Measurements from ENCODE around the gene PMEPA1. TPM values are rescaled to one million over a fixed set of nuclear protein-coding genes. Genes with fewer than 3 reads are reported as not detected.

Gene PMEPA1
- total and polyA plus RNA-seq, 10 of the 15 experiments (the other 5 are each of a cell fraction or from before 2014, with no cell fraction given): 0.02 to 0.10 (median 0.04) TPM; not detected in 3

GRCh38 chr20:57688295-57688694, 21.5 kb downstream of the PMEPA1 start:
- 22% methylated on average over 5 of the region's 5 CpGs for whole genome bisulfite sequencing (ENCODE audit: insufficient coverage, insufficient replicate concordance, low lambda C conversion rate, missing lambda C conversion rate)
- Histone ChIP-seq H3K36me3 (ENCODE audit: control insufficient read depth in 2 of 2, insufficient read depth in 2 of 2, low read length in 1 of 2) (no peaks in the 10 kb centered on the region), H2AFZ (ENCODE audit: control insufficient read depth, low read depth, low read length) (no peak overlapping the region), H3K79me2 (ENCODE audit: control insufficient read depth, insufficient read depth, low read length) (no peaks in the 10 kb centered on the region), H3K4me1 (ENCODE audit: control insufficient read depth, insufficient read depth, low read length) (peaks cover 4% of the 10 kb centered on the region), H3K27me3 (replicated peaks in 1 of 2; ENCODE audit: control insufficient read depth in 2 of 2, insufficient read depth in 2 of 2, low read length in 1 of 2) (no peaks in the 10 kb centered on the region; a peak in 1 of 4 replicates), H3K27ac (ENCODE audit: control insufficient read depth, insufficient read depth) (no peak overlapping the region), H3K4me2 (ENCODE audit: control insufficient read depth, insufficient read depth) (no peak overlapping the region), H3K9ac (ENCODE audit: control insufficient read depth, insufficient read depth, low read length) (no peak overlapping the region), H3K4me3 (no peak overlapping the region), H4K20me1 (ENCODE audit: control insufficient read depth, insufficient read depth) (no peaks in the 10 kb centered on the region), H3K9me3 (replicated peaks; ENCODE audit: control insufficient read depth, insufficient read depth, low read length) (no peaks in the 10 kb centered on the region)
- ATAC-seq (no peak), DNase-seq (ENCODE audit: low read depth, low spot score) (no peak), FAIRE-seq (no peak)
- ChIA-PET POLR2A (interaction anchor here (0.7 kb wide), 1 partner anchor 284 kb away, joined by 3 read pairs; no protein-coding TSS in a partner anchor), RAD21 (ENCODE audit: unreplicated experiment) (no interaction called here), CTCF (no interaction called here), SMC1A (ENCODE audit: uncharacterized antibody, unreplicated experiment) (no interaction called here)
- TF ChIP-seq RBBP5 (conservative IDR thresholded peaks at IDR 0.05) (no peak), IKZF1 (conservative IDR thresholded peaks at IDR 0.05) (no peak), KDM1A (IDR thresholded peaks at IDR 0.05; ENCODE audit: borderline replicate concordance) (no peak), NFIC (IDR thresholded peaks at IDR 0.05; ENCODE audit: low read depth, low read length) (no peak), REST (IDR thresholded peaks at IDR 0.05; ENCODE audit: low read depth, low read length) (no peak), KAT2A (conservative IDR thresholded peaks at IDR 0.05; ENCODE audit: control insufficient read depth, low read depth, low read length) (no peak), ZNF384 (IDR thresholded peaks at IDR 0.05; ENCODE audit: borderline replicate concordance, low read depth, low read length) (no peak), STAT1 (conservative IDR thresholded peaks at IDR 0.05) (no peak), POLR2AphosphoS2 (IDR thresholded peaks at IDR 0.05; ENCODE audit: low read depth, low read length) (no peak), MTA3 (IDR thresholded peaks at IDR 0.05; ENCODE audit: borderline replicate concordance, low read length) (no peak), TCF3 (IDR thresholded peaks at IDR 0.05; ENCODE audit: borderline replicate concordance, insufficient read depth, low read depth, low read length) (no peak), NR2C1 (IDR thresholded peaks at IDR 0.05) (no peak), CHD4 (IDR thresholded peaks at IDR 0.05) (no peak), CHD1 (IDR thresholded peaks at IDR 0.05; ENCODE audit: low read depth, low read length) (no peak), HDAC2 (IDR thresholded peaks at IDR 0.05) (no peak), CHD2 (IDR thresholded peaks at IDR 0.05; ENCODE audit: borderline replicate concordance, low read depth, low read length) (no peak), ZZZ3 (IDR thresholded peaks at IDR 0.05; ENCODE audit: control insufficient read depth, insufficient read length, low read depth) (no peak), GATAD2B (conservative IDR thresholded peaks at IDR 0.05; ENCODE audit: low read depth) (no peak), E2F4 (IDR thresholded peaks at IDR 0.05; ENCODE audit: low read depth, low read length) (no peak)
- in situ Hi-C loops (cut with MboI): loop anchor here (10.0 kb wide), 1 partner anchor 293 kb away; the partner anchor contains the start of gene RBM38
- intact Hi-C loops (cut with micrococcal nuclease; ENCODE audit: unreplicated experiment): loop anchor here (10.0 kb wide), 1 partner anchor 293 kb away; the partner anchor contains the start of gene RBM38
- BruUV-seq (replicated peaks): no TSS peak
